ENCODE results near the gene APOBEC3F.
"Not testable (repeated sequence)": the region's sequence is repeated elsewhere in the genome, so short reads cannot be mapped to it uniquely, and the experiment has no call there.

Gene APOBEC3F

DNA sequence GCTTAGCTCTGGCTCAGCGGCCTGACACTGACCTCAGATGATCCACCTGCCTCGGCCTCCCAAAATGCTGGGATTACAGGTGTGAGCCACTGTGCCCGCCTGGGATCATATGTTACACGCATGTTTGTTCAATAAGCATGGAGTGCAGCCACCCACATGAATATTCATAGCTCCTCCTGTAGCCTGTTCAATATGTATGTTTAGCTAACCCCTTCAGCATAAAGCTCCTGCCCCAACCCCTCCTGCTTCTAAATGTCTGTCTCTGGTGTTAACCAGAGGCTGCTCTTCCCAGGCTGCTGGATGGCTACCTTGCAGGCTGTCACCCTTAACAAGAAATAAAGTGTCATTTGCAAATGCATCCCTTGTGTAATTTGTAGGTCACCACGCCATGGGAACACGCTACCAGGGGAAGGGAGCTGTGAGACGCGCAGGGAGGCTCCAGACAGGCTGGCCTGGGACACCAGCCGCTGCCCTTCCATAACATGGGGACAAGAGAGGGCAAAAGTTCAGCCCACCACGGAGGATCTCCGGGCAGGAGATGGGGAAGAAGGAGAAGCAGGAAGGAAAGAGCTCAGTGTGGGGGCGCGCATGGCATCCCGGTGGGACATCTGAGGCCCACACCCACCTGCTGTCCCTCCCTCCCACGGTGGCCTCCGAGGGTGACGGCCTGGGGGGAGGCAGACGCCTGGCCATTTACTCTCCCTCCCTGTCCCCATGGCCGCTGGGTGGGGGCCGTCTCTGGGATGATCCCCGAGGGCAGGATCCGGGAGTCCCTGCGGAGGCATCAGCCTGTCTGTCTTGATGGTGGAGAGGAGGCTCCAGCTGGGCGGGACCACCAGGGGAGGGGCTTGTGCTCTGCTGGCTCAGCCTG, 35.7 kb downstream of the APOBEC3F start:
- DNase-seq = not testable (repeated sequence)

DNA sequence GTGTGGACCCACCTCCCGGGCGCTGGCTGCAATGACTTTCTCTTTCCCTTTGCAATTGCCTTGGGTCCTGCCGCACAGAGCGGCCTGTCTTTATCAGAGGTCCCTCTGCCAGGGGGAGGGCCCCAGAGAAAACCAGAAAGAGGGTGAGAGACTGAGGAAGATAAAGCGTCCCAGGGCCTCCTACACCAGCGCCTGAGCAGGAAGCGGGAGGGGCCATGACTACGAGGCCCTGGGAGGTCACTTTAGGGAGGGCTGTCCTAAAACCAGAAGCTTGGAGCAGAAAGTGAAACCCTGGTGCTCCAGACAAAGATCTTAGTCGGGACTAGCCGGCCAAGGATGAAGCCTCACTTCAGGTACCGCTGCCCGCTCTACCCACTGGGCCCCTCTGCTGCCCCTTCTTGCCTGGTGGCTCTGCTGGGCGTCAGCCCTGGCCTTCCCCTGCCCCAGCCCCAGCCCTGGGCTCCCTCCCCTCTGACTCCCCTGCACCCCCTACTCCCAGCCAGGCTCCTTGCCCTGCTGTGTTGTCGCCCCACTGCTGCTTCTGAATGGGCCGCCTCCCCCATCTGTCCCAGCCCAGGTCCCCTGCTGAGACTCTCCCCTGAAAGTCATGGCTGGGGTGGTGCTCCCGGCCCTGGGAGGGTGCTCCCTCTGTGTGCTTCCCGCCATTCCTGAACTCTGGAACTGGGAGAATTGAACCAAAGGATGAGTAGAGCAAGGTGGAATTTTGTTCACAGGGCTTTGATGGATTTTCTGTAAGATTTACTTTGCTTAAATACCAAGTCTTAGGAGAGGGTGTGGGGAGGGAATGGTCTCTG, 36.6 kb downstream of the APOBEC3F start, which contains the start of gene APOBEC3G:
Gene APOBEC3G, plus strand, starts transcription at position 250 of the 815 bp plus-strand sequence. Its CDS starts 87 bp downstream, at position 337.
- DNase-seq = peak; percentile 54 to 64

DNA sequence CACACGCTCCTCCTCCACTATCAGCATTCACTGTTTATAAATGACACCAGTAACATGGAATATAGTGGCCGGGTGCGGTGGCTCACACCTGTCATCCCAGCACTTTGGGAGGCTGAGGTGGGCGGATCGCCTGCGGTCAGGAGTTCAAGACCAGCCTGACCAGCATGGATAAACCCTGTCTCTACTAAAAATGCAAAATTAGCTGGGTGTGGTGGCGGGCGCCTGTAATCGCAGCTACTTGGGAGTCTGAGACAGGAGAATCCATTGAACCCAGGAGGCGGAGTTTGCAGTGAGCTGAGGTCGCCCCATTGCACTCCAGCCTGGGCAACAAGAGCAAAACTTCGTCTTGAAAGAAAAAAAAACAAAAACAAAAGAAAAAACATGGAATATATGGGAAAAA, 37.2 kb downstream of the APOBEC3F start:
- DNase-seq = not testable (repeated sequence)

- DNase-seq = peak in 1 of 2 experiments; percentile 20
Observed at GRCh38 chr22:39078329-39078728, 37.7 kb downstream of the APOBEC3F start.

- not testable (repeated sequence) for DNase-seq
Observed at GRCh38 chr22:39079054-39079637, 38.5 kb downstream of the APOBEC3F start.

GRCh38 chr22:39080052-39080762, 39.5 kb downstream of the APOBEC3F start:
- no peak for DNase-seq

- DNase-seq = no peak
Observed at GRCh38 chr22:39081016-39081415, 40.4 kb downstream of the APOBEC3F start.

DNA sequence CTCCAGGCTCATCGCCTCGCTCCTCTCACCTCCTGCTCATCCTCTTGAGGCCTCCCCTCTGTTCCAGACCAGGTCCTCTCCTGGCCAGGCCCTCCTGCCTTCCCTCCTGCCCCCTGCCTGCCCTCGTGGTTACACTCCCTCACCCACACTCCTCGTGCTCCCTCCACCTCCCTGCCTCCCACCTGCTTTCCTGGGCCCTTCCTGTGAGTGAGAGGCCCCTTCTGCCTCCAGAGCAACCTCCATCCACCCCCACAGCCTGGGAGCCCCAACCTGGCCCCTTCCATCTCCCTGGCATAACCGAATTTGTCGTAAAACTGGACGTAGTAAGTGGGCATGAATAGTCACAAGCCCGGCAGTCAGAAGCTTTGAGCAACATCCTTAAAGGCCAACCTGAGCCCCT, 40.9 kb downstream of the APOBEC3F start:
- DNase-seq = no peak

- DNase-seq = no peak
Observed at GRCh38 chr22:39083212-39084165, 42.8 kb downstream of the APOBEC3F start.

DNA sequence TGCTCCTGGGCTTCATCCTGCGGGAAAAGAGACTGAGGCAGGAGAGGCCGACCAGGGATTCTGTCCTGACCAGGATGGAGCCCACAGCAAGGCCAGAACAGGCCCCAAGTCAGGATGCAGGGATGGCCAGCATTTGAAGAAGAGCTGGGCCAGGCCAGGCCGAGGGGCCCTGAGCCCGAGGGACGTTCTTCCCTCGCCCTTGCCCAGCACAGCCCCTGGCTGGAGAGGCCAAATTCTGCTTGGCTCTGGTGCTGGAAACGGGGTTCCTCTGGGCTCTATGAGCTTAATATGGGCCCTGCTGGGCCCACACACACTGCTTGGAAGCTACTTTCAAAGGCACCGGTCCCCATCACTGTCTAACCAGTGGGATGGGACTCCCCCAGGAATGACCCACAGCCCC, 44.0 kb downstream of the APOBEC3F start:
- DNase-seq = no peak

DNA sequence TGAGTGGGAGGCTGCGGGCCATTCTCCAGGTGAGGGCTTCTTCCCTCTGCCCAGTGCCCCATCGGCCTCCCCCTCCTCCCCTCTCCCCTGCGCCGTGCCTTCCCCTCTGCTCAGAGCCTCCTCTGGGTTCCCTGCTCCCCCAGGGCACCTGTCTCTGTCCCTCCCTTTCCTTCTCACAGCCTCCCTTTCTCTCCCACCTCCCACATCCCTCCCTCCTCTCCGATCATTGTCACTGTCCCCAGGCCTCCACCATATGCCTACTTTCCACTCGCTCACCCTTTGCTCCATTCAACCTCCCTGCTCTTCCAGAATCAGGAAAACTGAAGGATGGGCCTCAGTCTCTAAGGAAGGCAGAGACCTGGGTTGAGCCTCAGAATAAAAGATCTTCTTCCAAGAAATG, 46.4 kb downstream of the APOBEC3F start:
- DNase-seq = no peak

GRCh38 chr22:39087881-39088684, 47.4 kb downstream of the APOBEC3F start:
- peak in 1 of 2 experiments; percentile 13 for DNase-seq

GRCh38 chr22:39088685-39089032, 48.0 kb downstream of the APOBEC3F start:
- no peak for DNase-seq

DNA sequence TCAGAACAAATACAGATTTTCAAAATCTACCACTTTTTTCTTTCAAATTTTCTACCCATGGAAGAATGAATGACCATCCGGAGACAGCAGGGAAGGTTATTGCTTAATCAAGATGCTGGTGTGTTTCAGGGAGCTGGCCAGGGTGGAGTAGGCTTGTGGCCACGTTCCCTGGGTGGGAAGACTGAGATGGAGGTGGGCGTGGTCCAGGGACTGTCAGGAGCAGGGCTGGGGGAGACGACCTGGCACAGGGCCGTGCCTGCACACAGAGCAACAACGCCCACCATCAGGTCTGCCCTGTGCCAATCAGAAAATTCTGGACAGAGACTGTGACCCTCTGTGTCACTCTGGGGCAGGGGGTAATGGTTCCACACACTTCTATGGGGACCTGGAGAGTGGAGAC, 49.3 kb downstream of the APOBEC3F start:
- DNase-seq = peak in 1 of 2 experiments; percentile 17

GRCh38 chr22:39090426-39091064, 49.9 kb downstream of the APOBEC3F start:
- DNase-seq = peak; percentile 83 to 88

DNA sequence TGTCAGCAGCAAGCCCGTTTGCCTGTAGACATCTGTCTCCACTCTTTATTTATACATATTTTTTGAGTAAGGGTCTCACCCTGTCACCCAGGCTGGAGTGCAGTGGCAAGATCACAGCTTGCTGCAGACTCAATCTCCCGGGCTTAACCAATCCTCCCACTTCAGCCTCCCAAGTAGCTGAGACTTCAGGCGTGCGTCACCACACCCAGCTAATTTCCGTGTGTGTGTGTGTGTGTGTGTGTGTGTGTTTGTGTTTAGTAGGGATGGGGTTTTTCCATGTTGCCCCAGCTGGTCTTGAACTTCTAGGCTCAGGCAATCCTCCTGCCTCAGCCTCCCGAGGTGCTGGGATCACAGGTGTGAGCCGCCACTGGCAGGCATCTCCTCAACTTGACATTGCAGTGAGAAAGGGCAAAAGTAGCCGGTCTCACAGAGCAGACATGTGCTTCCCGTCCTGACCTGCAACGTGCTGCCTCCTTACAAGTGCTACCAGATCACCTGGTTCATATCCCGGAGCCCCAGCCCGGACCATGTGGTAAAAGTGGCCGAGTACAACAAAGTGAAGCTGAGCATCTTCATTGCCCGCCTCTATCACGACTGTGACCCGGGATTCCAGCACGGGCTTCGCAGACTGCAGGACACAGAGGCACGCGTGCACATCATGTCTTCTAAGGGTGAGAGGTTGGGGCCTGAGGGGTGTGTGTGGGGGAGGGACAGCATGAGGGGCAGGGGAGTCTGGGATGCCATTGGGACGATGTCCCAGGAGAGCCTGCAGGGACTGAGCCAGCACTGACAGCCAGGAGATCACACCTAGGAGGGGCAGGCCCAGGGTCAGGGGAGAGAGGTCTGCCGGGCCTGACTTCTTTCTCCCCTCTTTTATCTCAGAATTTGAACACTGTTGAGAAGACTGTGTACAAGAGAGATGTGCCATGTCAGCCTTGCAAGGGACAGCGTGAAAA, 50.7 kb downstream of the APOBEC3F start:
- DNase-seq = no peak

GRCh38 chr22:39092111-39092862, 51.6 kb downstream of the APOBEC3F start:
- peak; percentile 48 to 66 for DNase-seq

Measured in activated CD4-positive, alpha-beta T cell treated with anti-CD3 and anti-CD28 coated beads, Interleukin-2, amount 50 U/mL, for 48 hours (primary cell).